Middle frontal gyrus (tissue), 1 donor: ENCODE measurements around the gene MICALL2.

ENCODE experiments used
- DNase-seq: peaks from one replicate; pipeline ENCODE4 v3.0.0-alpha.2; 2015; ENCODE audit warnings: low spot score; ENCODE audit errors: extremely low spot score

The MICALL2 gene

GRCh38 chr7:1493571-1493970, 34.3 kb upstream of the MICALL2 start:
- DNase-seq = no peak

DNA sequence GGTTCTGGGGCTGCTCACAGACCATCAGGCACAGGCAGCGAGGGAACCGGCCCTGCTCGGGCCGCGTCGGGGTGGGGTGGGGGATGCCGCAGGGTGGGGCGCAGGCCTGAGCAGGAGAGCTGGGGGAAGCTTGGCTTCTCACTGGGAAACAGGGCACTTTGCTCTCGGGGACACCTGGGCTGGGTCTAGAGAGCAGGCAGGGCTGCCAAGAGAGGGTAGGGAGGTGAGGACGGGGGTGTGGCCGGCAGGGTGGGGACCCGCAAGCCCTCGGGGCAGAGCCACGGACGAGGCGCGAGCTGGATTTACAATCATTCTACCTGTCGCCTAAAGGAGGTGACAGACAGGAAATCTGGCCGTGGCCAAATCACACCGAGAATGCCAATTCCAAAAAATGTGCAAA, 33.9 kb upstream of the MICALL2 start:
- DNase-seq = no peak

- no peak for DNase-seq
Observed at GRCh38 chr7:1492640-1493039, 33.4 kb upstream of the MICALL2 start.

GRCh38 chr7:1492221-1492620, 33.0 kb upstream of the MICALL2 start:
- no peak for DNase-seq

GRCh38 chr7:1490837-1491236, 31.6 kb upstream of the MICALL2 start:
- DNase-seq = no peak

DNA sequence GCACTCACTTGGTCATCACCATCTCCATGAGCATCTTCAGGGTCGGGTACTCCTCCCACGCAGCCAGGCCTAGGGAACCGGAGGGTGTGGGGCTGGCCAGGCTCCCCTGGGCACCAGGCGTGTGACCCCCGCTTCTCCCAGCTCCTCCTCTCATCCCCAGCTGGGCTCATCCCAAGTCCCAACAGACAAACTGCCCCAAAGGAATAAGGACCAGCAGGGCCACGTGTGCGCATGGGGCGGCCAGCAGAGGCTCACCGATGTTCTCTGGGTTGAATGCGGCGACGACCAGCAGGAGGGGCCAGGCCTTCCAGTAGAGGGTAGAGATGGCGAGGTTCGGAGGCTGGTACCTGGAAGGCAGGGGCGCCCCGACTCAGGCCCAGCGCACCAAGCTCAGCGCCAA, 30.1 kb upstream of the MICALL2 start:
- DNase-seq = no peak

- DNase-seq = no peak
Observed at GRCh38 chr7:1488016-1488415, 28.7 kb upstream of the MICALL2 start.

- no peak for DNase-seq
Observed at GRCh38 chr7:1487466-1487865, 28.2 kb upstream of the MICALL2 start.

- DNase-seq = no peak
Observed at GRCh38 chr7:1486571-1486970, 27.3 kb upstream of the MICALL2 start.

GRCh38 chr7:1485156-1485555, 25.9 kb upstream of the MICALL2 start:
- no peak for DNase-seq

GRCh38 chr7:1484569-1484968, 25.3 kb upstream of the MICALL2 start:
- no peak for DNase-seq

DNA sequence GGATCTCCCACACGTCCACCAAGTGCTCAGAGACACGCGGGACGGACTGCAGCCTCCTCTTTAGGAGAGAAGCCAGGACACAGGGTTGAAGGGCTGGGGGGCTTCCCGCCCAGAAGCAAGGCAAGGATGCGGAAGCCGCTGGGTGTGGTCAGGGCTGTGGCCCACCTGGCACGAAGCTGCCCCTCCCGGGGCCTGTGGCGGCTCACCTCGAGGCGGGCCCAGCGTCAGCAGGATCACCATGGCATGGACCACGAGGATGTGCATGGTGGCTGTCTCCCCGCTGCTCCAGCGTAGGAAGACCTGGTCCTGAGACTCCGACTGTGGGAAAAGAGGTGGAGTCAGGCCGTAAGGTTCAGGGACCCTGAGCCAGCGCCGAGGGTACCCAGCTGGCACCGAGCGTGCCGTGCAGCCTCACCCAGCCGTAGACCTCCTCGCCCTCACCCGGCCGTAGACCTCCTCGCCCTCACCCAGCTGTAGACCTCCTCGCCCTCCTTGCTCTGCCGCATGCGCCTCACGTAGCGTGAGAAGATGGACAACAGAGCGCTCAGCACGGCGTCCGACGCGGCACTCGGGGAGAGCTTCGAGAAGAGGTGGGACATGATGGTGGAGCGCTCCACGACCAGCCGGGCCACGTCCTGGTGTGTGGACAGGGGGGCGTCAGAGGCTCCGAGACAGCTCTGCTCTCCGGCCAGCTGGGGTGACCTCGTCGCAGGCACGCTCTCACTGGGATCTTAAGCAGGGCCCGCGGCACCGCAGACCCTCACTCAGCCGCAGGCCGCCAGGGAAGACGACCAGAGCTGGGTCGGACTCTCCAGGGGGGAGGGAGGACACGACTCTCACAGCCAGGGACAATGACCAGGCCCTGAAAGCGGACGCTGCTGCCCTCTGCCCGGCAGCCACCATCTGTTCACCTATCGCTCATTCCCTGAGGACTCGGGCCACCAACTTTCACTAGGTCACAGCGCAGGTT, 24.6 kb upstream of the MICALL2 start:
- DNase-seq = no peak

GRCh38 chr7:1483079-1483478, 23.8 kb upstream of the MICALL2 start:
- no peak for DNase-seq

- DNase-seq = no peak
Observed at GRCh38 chr7:1481300-1481699, 22.0 kb upstream of the MICALL2 start.

- no peak for DNase-seq
Observed at GRCh38 chr7:1480670-1481069, 21.4 kb upstream of the MICALL2 start.

DNA sequence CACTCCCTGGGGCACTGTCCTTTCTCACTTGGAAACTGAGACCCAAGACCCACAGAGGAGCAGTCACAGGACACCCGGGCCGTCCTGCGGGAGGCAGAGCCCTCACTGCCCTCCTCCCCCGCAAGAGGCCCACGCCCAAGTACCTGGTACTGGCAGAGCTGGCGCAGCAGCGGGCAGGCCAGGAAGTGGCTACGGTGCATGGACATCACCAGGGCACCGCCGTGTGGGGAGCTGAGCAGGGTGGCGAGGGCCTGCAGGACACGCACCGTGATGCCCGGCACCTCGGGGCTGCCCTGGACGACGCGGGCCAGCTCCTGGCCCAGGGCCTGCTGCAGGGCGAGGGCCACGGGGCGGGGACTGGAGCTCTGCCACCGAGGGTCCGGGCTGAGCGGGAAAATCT, 20.0 kb upstream of the MICALL2 start:
- no peak for DNase-seq

- no peak for DNase-seq
Observed at GRCh38 chr7:1478480-1478879, 19.2 kb upstream of the MICALL2 start.

GRCh38 chr7:1476859-1477258, 17.6 kb upstream of the MICALL2 start:
- DNase-seq = no peak

- no peak for DNase-seq
Observed at GRCh38 chr7:1475991-1476390, 16.7 kb upstream of the MICALL2 start.

- DNase-seq = no peak
Observed at GRCh38 chr7:1475393-1475792, 16.1 kb upstream of the MICALL2 start.

- DNase-seq = no peak
Observed at GRCh38 chr7:1474736-1475135, 15.5 kb upstream of the MICALL2 start.

DNA sequence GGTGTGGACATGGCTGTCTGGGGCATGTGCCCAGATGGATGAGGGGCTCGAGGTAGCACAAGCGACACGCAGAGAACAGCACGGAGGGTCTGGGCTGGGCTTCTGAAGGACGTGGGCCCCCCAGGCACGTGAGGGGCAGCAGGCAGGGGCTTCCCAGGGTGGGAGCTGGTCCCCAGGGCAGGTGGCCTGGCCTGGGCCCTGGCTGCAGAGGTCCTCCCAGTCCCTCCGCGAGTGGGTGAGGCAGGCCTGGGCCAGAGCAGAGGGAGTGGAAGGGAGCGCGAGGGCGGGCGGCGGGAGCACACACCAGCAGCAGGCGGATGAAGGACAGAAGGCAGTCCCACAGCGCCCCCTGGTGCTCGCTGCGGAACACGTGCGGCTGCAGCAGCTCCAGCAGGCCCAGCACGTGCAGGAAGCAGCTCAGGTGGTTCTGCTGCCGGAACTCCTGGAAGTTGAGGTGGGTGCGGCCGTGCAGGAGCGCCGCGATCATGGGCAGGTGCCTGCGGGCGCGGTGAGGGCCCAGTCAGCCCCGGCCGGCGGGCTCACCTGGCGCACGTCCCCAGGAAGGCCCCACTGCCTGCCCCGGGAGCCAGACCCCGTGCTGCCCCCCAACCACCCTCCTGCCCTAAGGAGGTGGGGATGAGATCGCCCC, 14.7 kb upstream of the MICALL2 start:
- no peak for DNase-seq

- no peak for DNase-seq
Observed at GRCh38 chr7:1470901-1471300, 11.6 kb upstream of the MICALL2 start.
